ENCODE data around the gene VANGL1. TPM values are rescaled to one million over a fixed set of nuclear protein-coding genes. Genes with fewer than 3 reads are reported as not detected.

VANGL1 gene
- total RNA-seq, 1 donor from 2014 or later = 8.1 TPM

DNA sequence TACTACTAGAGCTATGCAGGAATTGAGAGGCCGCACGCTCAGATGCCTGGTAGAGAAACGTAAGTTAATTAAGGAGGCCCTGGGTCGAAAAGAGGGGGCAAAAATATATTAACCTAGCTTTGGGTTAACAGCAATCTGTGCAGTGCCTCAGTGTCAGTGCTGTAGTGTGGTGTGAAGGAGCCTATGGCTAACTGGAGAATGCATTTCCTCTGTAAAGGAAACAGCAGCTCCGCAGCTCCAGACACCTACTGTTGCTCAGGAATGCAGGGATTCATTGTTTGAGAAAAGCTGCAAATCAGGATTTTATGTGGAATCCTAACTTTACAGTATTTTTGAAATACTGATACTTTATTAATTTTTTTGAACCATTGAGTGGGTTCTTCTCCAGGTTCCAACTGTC lies 18.4 kb downstream of the VANGL1 start:
- H3K27ac ChIP-seq = no peak overlapping the region
- TF ChIP-seq POLR2A (IDR thresholded peaks at IDR 0.05) = no peak
- no peak for TF ChIP-seq CTCF (IDR thresholded peaks at IDR 0.05)
- TF ChIP-seq POLR2AphosphoS5 (IDR thresholded peaks at IDR 0.05; ENCODE audit: insufficient read depth in 1 of 2, low read depth in 1 of 2) = no peak
- H3K27me3 ChIP-seq = no peaks in the 10 kb centered on the region
- no peak overlapping the region for H3K4me3 ChIP-seq
- H3K36me3 ChIP-seq = peaks cover 0 to 34% of the 10 kb centered on the region in 2 donors
- intact Hi-C loops (cut with DNase I) = no loop called here
- H3K4me1 ChIP-seq = peaks cover 14% of the 10 kb centered on the region
- DNase-seq (ENCODE audit: extremely low spot score in 2 of 2) = no peak
- H3K9me3 ChIP-seq = no peaks in the 10 kb centered on the region

GRCh38 chr1:115661157-115661556 lies 19.4 kb downstream of the VANGL1 start:
- TF ChIP-seq POLR2AphosphoS5 (IDR thresholded peaks at IDR 0.05; ENCODE audit: insufficient read depth in 1 of 2, low read depth in 1 of 2) (no peak), POLR2A (IDR thresholded peaks at IDR 0.05) (no peak), CTCF (IDR thresholded peaks at IDR 0.05) (no peak)
- Histone ChIP-seq H3K27ac (no peak overlapping the region), H3K4me1 (peaks cover 13% of the 10 kb centered on the region), H3K9me3 (no peaks in the 10 kb centered on the region), H3K4me3 (no peak overlapping the region), H3K27me3 (no peaks in the 10 kb centered on the region), H3K36me3 (peaks cover 0 to 39% of the 10 kb centered on the region in 2 donors)
- intact Hi-C loops (cut with DNase I) = no loop called here
- no peak for DNase-seq (ENCODE audit: extremely low spot score in 2 of 2)

DNA sequence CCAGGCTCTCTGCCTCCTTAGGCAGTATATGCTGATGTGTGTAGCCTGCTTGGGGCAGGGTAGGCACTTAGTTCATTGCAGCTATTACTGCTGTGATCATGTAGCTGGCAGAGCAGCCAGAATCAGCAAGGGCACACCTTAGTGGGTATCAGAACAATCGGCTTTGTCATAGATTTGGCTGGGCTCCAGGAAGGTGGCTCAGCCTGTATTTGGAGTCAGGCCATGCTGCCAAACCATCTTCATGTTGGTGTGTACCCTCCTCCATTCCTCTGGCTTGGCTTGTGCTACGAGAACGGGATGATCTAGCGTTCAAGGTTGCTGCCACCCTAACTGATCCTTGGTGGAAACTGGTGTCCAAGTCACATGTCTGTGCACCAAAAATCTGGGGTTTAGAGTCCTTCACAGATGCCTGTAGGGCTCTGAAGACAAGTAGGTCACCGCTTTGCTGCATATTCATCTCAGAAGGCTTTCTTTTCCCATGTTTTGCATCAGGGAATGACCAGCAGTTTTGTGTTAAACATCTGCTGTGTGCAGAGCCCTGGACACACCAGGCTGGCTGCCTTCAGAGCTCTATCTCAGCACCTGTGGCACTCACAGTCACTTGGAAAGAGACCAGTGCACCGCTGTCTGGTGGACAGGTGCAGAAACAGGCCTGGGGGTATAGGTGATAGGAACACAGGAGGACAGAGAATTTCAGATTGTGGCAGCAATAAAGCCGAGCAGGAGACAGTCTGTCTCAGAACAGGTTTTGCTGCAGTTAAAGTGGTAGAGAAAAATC lies 23.7 kb downstream of the VANGL1 start:
- Histone ChIP-seq H3K27ac (no peak overlapping the region), H3K27me3 (no peaks in the 10 kb centered on the region), H3K36me3 (peaks cover 0 to 34% of the 10 kb centered on the region in 2 donors), H3K4me1 (peaks cover 20% of the 10 kb centered on the region), H3K4me3 (no peak overlapping the region), H3K9me3 (no peaks in the 10 kb centered on the region)
- DNase-seq (ENCODE audit: extremely low spot score in 2 of 2) = no peak
- no peak for TF ChIP-seq CTCF (IDR thresholded peaks at IDR 0.05)
- TF ChIP-seq POLR2AphosphoS5 (IDR thresholded peaks at IDR 0.05; ENCODE audit: insufficient read depth in 1 of 2, low read depth in 1 of 2) = no peak
- no peak for TF ChIP-seq POLR2A (IDR thresholded peaks at IDR 0.05)
- intact Hi-C loops (cut with DNase I) = no loop called here

GRCh38 chr1:115666206-115666605 lies 24.4 kb downstream of the VANGL1 start:
- DNase-seq (ENCODE audit: extremely low spot score in 2 of 2) = no peak
- H3K4me1 ChIP-seq = peaks cover 27% of the 10 kb centered on the region
- H3K4me3 ChIP-seq = no peak overlapping the region
- no peaks in the 10 kb centered on the region for H3K9me3 ChIP-seq
- TF ChIP-seq CTCF (IDR thresholded peaks at IDR 0.05) = no peak
- no peak for TF ChIP-seq POLR2AphosphoS5 (IDR thresholded peaks at IDR 0.05; ENCODE audit: insufficient read depth in 1 of 2, low read depth in 1 of 2)
- no peak for TF ChIP-seq POLR2A (IDR thresholded peaks at IDR 0.05)
- no peaks in the 10 kb centered on the region for H3K27me3 ChIP-seq
- peaks cover 0 to 31% of the 10 kb centered on the region in 2 donors for H3K36me3 ChIP-seq
- no peak overlapping the region for H3K27ac ChIP-seq
- intact Hi-C loops (cut with DNase I) = no loop called here

GRCh38 chr1:115666702-115667101 lies 24.9 kb downstream of the VANGL1 start:
- Histone ChIP-seq H3K4me1 (peaks cover 32% of the 10 kb centered on the region), H3K27ac (no peak overlapping the region), H3K9me3 (no peaks in the 10 kb centered on the region), H3K4me3 (no peak overlapping the region), H3K36me3 (peaks cover 0 to 31% of the 10 kb centered on the region in 2 donors), H3K27me3 (no peaks in the 10 kb centered on the region)
- TF ChIP-seq CTCF (IDR thresholded peaks at IDR 0.05) (no peak), POLR2A (IDR thresholded peaks at IDR 0.05) (no peak), POLR2AphosphoS5 (IDR thresholded peaks at IDR 0.05; ENCODE audit: insufficient read depth in 1 of 2, low read depth in 1 of 2) (no peak)
- intact Hi-C loops (cut with DNase I) = no loop called here
- no peak for DNase-seq (ENCODE audit: extremely low spot score in 2 of 2)

Measured in vagina (tissue), 2 donors.